A549 (cell line): ENCODE results near the gene ZFP92. TPM values are rescaled to one million over a fixed set of nuclear protein-coding genes. Genes with fewer than 3 reads are reported as not detected.

Experiments used
- ATAC-seq, 2 experiments: fragments of 200-7000 bp in 1 of 2; fragments of >200 bp in 1 of 2; cut with Nextera tagmentation in 1 of 2; cut with Tn5 transposase in 1 of 2; 3 replicates each; pipeline versions ENCODE4 v1.8.0 to v1.9.1; 2018 to 2020; ENCODE audit warnings: mild to moderate bottlenecking in 1 of 2, moderate library complexity in 1 of 2
- CTCF ChIA-PET: fragments of 300-600 bp; sonication (Branson Sonifier 250); formaldehyde crosslinking; extraction: SDS; loops from one replicate; lab custom pipeline; 2021; ENCODE audit warnings: antibody characterized with exemption, inconsistent platforms; lab: Yijun Ruan, JAX
- POLR2A ChIA-PET: fragments of 350-600 bp; formaldehyde crosslinking; extraction: SDS; loops from one replicate; lab custom pipeline; 2021; ENCODE audit warnings: antibody characterized with exemption, inconsistent platforms; lab: Yijun Ruan, JAX
- DNase-seq, 2 experiments: peaks; one replicate each; pipeline versions ENCODE4 v3.0.0 to v3.0.0-alpha.2; 2011 to 2016; ENCODE audit warnings: low read depth in 1 of 2, low spot score in 1 of 2
- FAIRE-seq: peaks from 2 replicates; lab custom pipeline; 2011; peaks lifted over from hg19 to GRCh38; lab: Jason Lieb, UNC
- H3K27ac ChIP-seq, 2 experiments: fragments of >200 bp; sonication (Bioruptor Twin); formaldehyde crosslinking; 3 replicates each; pipeline ENCODE4 v1.5.1; 2016 to 2017
- H3K4me1 ChIP-seq: fragments of >200 bp; sonication (Bioruptor Twin); formaldehyde crosslinking; 3 replicates; pipeline ENCODE4 v1.6.1; 2016
- H3K4me2 ChIP-seq: fragments of >200 bp; sonication (Bioruptor Twin); formaldehyde crosslinking; 3 replicates; pipeline ENCODE4 v1.6.1; 2016
- H3K4me3 ChIP-seq: fragments of >200 bp; sonication (Bioruptor Twin); formaldehyde crosslinking; 3 replicates; pipeline ENCODE4 v1.5.1; 2016
- H3K9me3 ChIP-seq: fragments of >200 bp; sonication (Bioruptor Twin); formaldehyde crosslinking; 3 replicates; pipeline ENCODE4 v1.6.1; 2016
- BCL3 ChIP-seq: fragments of >200 bp; sonication (Bioruptor Twin); formaldehyde crosslinking; IDR thresholded peaks from 3 replicates; pipeline ENCODE4 v1.6.1; 2016
- CBX2 ChIP-seq: fragments of 200-600 bp; sonication (generic); IDR thresholded peaks from 2 replicates; pipeline ENCODE4 v1.6.1; 2016; ENCODE audit warnings: low read depth, mild to moderate bottlenecking, borderline replicate concordance
- CHD2 ChIP-seq: fragments of 150-350 bp; IDR thresholded peaks from 2 replicates; pipeline ENCODE4 v1.6.1; 2014; ENCODE audit warnings: low read length; ENCODE audit not compliant: partially characterized antibody
- ELK1 ChIP-seq: fragments of 150-350 bp; IDR thresholded peaks from 2 replicates; pipeline ENCODE4 v1.6.1; 2014; ENCODE audit warnings: low read depth, mild to moderate bottlenecking, low read length
- FOSB ChIP-seq: fragments of 250-450 bp; sonication (Bioruptor Pico); IDR thresholded peaks from 2 replicates; pipeline ENCODE4 v1.5.0; 2020; ENCODE audit warnings: mild to moderate bottlenecking, moderate library complexity
- HES2 ChIP-seq: fragments of >200 bp; sonication (Bioruptor Twin); formaldehyde crosslinking; IDR thresholded peaks from 2 replicates; pipeline ENCODE4 v1.6.1; 2016
- HMGXB4 ChIP-seq: fragments of 250-450 bp; sonication (Bioruptor Pico); IDR thresholded peaks from 2 replicates; pipeline ENCODE4 v1.5.0; 2021; ENCODE audit warnings: mild to moderate bottlenecking, moderate library complexity, borderline replicate concordance
- HOXA7 ChIP-seq: fragments of 250-450 bp; sonication (Bioruptor Pico); IDR thresholded peaks from 2 replicates; pipeline ENCODE4 v1.5.0; 2020; ENCODE audit warnings: mild to moderate bottlenecking, moderate library complexity
- HOXB5 ChIP-seq: fragments of 250-450 bp; sonication (Bioruptor Pico); IDR thresholded peaks from 2 replicates; pipeline ENCODE4 v1.5.0; 2020; ENCODE audit warnings: mild to moderate bottlenecking, moderate library complexity
- JUN ChIP-seq, 2 experiments: fragments of >200 bp; sonication (Bioruptor Twin); formaldehyde crosslinking; IDR thresholded peaks; 2 replicates in 1 of 2; 3 replicates in 1 of 2; pipeline ENCODE4 v1.6.1; 2016 to 2017
- JUNB ChIP-seq: fragments of >200 bp; sonication (Bioruptor Twin); formaldehyde crosslinking; IDR thresholded peaks from 2 replicates; pipeline ENCODE4 v1.6.1; 2016
- KDM5A ChIP-seq: fragments of 200-600 bp; sonication (generic); IDR thresholded peaks from 2 replicates; pipeline ENCODE4 v1.6.1; 2016; ENCODE audit warnings: antibody characterized with exemption, mild to moderate bottlenecking
- MAFK ChIP-seq: fragments of 450-650 bp; IDR thresholded peaks from 2 replicates; pipeline ENCODE4 v1.6.1; 2014; ENCODE audit not compliant: partially characterized antibody
- MAX ChIP-seq: IDR thresholded peaks from 2 replicates; pipeline ENCODE4 v1.6.1; 2012
- MAZ ChIP-seq: fragments of 150-350 bp; IDR thresholded peaks from 2 replicates; pipeline ENCODE4 v1.6.1; 2014; ENCODE audit warnings: antibody characterized with exemption, low read depth, low read length, borderline replicate concordance
- MYC ChIP-seq: IDR thresholded peaks from 2 replicates; pipeline ENCODE4 v1.6.1; 2012; ENCODE audit warnings: mild to moderate bottlenecking, inconsistent platforms, low read length, improper control_type of control experiment, borderline replicate concordance
- PBX3 ChIP-seq: IDR thresholded peaks from 2 replicates; pipeline ENCODE4 v1.6.1; 2012
- PHF8 ChIP-seq: fragments of 200-600 bp; sonication (generic); IDR thresholded peaks from 2 replicates; pipeline ENCODE4 v1.6.1; 2016; ENCODE audit warnings: low read depth, mild to moderate bottlenecking, antibody characterized with exemption, moderate library complexity, borderline replicate concordance
- RARB ChIP-seq: fragments of 250-450 bp; sonication (Bioruptor Pico); IDR thresholded peaks from 2 replicates; pipeline ENCODE4 v1.8.0; 2021; ENCODE audit warnings: mild to moderate bottlenecking, moderate library complexity
- RCOR1 ChIP-seq: fragments of 150-350 bp; IDR thresholded peaks from 2 replicates; pipeline ENCODE4 v1.6.1; 2014; ENCODE audit warnings: antibody characterized with exemption, low read length, low read depth
- RNF2 ChIP-seq: fragments of 200-600 bp; sonication (generic); IDR thresholded peaks from 2 replicates; pipeline ENCODE4 v1.6.1; 2016; ENCODE audit warnings: low read depth, mild to moderate bottlenecking, antibody characterized with exemption, moderate library complexity, borderline replicate concordance
- SMC3 ChIP-seq: fragments of >200 bp; sonication (Bioruptor Twin); formaldehyde crosslinking; IDR thresholded peaks from 3 replicates; pipeline ENCODE4 v1.6.1; 2018; ENCODE audit warnings: inconsistent platforms
- TP53 ChIP-seq: fragments of 250-450 bp; sonication (Bioruptor Pico); IDR thresholded peaks from 2 replicates; pipeline ENCODE4 v1.5.0; 2021; ENCODE audit warnings: mild to moderate bottlenecking, moderate library complexity
- WGBS: methylation state at CpG from one replicate; pipeline ENCODE4 v1.1.6; 2017; ENCODE audit errors: missing lambda C conversion rate; 5-methylcytosine and 5-hydroxymethylcytosine counted together
- polyA plus RNA-seq, 4 experiments: library from polyadenylated mRNA; depleted of rRNA in 3 of 4; stranded (reverse); fragments of >200 nt; fragmentation: RNase III in 1 of 4; extraction: RNeasy Plus Mini Kit Qiagen cat#74134 plus additional on column Dnase treatment in 1 of 4; gene quantifications; 2 replicates in 3 of 4; 3 replicates in 1 of 4; pipeline ENCODE4 v1.2.3, GENCODE V29; 2011 to 2017

Gene ZFP92
- polyA plus RNA-seq, 2 of the 4 experiments (the other 2 are of a cell fraction), result 0.47 to 0.70 TPM

- TF ChIP-seq HES2 (no peak), MAZ (no peak), PBX3 (no peak), RNF2 (no peak), MYC (no peak), FOSB (CRISPR knock-in tag) (no peak)
- TF ChIP-seq, all 56 proteins: peak for 0
Observed at GRCh38 chrX:153408221-153408721, 3.0 kb upstream of the ZFP92 start (continued).

GRCh38 chrX:153408871-153409351, 2.4 kb upstream of the ZFP92 start:
- Histone ChIP-seq H3K27ac (no peak overlapping the region), H3K4me2 (no peak overlapping the region), H3K4me3 (no peak overlapping the region), H3K9me3 (no peaks in the 10 kb centered on the region), H3K4me1 (no peaks in the 10 kb centered on the region)
- POLR2A ChIA-PET, result no interaction called here
- FAIRE-seq (no peak), DNase-seq (no peak), ATAC-seq (no peak)
- TF ChIP-seq HOXB5 (CRISPR knock-in tag) (no peak), RCOR1 (no peak), CBX2 (no peak), HMGXB4 (CRISPR knock-in tag) (no peak), TP53 (no peak), BCL3 (no peak), SMC3 (no peak), RARB (CRISPR knock-in tag) (no peak), JUN (IDR thresholded peaks at IDR 0.05) (no peak), ELK1 (no peak), PHF8 (no peak), MAX (no peak), KDM5A (no peak), HOXA7 (CRISPR knock-in tag) (no peak), MAFK (no peak), JUNB (no peak), PBX3 (no peak), CHD2 (no peak), MYC (no peak)
- CTCF ChIA-PET, result no interaction called here
- WGBS, result 100% methylated on average over 2 of the region's 12 CpGs
